ENCODE measurements around the gene TMEM253.
A peak's percentile ranks its signal among the peaks of the same experiment; 100 is the strongest.

Gene TMEM253

DNA sequence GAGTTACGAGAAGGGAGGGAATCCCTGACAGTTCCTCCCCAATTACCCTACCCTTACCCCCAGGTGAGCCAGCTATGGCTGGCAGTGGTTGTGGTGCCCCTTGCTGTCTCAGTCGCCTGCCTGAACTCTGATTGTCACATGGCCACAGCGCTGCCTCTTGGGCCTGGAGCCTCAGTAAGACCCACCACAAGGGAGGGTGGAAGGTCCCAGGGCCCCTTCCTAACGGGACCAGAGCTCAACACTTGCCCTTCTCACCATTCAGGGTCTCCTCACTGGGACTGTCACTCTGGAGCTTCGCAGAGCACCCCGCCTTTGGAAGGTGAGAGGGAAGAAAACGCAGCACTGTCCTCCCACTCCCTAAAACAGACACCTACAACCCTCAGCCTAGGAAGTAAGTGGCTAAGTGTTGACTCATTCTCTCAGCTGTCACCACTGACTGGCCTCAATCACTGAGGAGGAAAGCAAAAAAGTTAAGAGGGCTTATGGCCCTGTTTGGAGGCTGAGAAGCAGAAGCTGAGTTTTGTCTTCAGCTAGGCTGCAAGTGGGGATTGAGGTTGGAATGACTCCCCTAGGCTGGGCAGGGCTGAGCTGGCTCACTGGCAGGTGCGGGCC, 1.0 kb downstream of the TMEM253 start:
- ATAC-seq (ENCODE audit: low read depth) (no peak), DNase-seq (ENCODE audit: low spot score in 2 of 2) (no peak)
- no peaks in the 10 kb centered on the region for H3K36me3 Mint-ChIP-seq
- no peaks in the 10 kb centered on the region for H3K9me3 Mint-ChIP-seq
- no peak overlapping the region for H3K4me3 Mint-ChIP-seq
- peaks cover 5% of the 10 kb centered on the region for H3K27me3 Mint-ChIP-seq
- no peak overlapping the region for H3K27ac Mint-ChIP-seq
- peaks cover 12% of the 10 kb centered on the region for H3K4me1 Mint-ChIP-seq

DNA sequence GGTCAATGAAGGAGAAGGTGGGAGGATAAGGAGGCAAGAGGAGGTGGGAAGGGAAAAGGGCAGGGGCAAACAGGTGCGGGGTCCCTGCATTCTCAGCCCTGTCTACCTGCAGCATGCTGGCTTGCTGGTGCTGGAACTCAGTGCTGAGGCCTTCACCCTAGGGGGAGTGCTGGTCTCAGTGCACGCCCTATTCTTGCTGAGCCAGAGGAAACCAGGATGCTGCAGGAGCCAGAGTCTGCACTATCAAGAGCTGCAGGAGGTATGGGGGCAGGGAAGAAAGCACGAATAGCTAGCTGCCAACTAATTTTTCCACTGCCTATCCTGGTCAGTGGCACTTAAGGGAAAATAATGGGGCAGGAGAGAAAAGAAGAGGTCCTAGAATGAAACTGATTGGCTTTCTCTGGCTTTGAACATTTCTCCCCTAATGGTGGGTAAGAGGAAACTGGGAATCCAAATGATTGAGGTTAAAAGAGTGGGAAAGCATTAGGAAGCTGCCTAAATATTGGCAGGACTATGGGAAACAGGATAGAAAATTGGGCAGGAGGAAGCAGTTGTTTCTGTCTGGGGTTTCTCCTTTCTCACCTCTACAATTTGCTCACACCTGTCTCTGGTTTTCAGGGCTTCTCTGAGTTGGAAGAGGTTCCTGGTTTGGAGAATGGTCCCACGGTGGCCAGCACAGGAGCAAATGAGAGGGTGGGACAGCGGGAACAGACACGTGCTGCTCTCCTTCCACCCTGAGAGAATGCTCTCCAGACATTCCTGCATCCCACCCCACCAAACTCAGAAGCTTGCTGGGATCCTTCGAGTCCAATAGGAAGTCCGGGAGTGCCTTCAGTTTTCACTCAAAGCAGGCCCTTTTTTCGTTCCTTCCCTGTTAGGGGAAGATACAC, 1.9 kb downstream of the TMEM253 start:
- peak overlapping the region; percentile 62 for H3K27ac Mint-ChIP-seq
- peak overlapping the region; percentile 74 for H3K4me3 Mint-ChIP-seq
- DNase-seq (ENCODE audit: low spot score in 2 of 2) (no peak), ATAC-seq (ENCODE audit: low read depth) (no peak)
- H3K4me1 Mint-ChIP-seq = peaks cover 12% of the 10 kb centered on the region
- H3K27me3 Mint-ChIP-seq = peaks cover 5% of the 10 kb centered on the region
- no peaks in the 10 kb centered on the region for H3K36me3 Mint-ChIP-seq
- H3K9me3 Mint-ChIP-seq = no peaks in the 10 kb centered on the region

DNA sequence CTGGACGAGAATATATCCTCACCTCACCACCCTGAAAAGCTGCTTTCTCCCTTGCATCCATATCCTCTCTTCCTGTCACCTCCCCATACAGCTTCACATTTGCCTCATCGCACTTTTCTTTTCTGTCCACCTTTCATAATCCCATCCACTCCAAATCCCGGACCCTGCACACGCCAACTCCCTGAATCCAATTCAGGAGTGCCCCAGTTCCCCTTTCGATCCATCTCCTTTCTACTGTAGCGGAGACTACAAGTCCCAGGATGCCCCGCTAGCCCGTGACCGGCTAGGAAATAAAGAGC, 2.5 kb downstream of the TMEM253 start:
- ATAC-seq (ENCODE audit: low read depth) (no peak), DNase-seq (ENCODE audit: low spot score in 2 of 2) (no peak)
- Mint-ChIP-seq H3K9me3 (no peaks in the 10 kb centered on the region), H3K27ac (peak overlapping the region; percentile 62), H3K4me1 (peaks cover 12% of the 10 kb centered on the region), H3K36me3 (no peaks in the 10 kb centered on the region), H3K27me3 (peaks cover 5% of the 10 kb centered on the region), H3K4me3 (peak overlapping the region; percentile 74)

DNA sequence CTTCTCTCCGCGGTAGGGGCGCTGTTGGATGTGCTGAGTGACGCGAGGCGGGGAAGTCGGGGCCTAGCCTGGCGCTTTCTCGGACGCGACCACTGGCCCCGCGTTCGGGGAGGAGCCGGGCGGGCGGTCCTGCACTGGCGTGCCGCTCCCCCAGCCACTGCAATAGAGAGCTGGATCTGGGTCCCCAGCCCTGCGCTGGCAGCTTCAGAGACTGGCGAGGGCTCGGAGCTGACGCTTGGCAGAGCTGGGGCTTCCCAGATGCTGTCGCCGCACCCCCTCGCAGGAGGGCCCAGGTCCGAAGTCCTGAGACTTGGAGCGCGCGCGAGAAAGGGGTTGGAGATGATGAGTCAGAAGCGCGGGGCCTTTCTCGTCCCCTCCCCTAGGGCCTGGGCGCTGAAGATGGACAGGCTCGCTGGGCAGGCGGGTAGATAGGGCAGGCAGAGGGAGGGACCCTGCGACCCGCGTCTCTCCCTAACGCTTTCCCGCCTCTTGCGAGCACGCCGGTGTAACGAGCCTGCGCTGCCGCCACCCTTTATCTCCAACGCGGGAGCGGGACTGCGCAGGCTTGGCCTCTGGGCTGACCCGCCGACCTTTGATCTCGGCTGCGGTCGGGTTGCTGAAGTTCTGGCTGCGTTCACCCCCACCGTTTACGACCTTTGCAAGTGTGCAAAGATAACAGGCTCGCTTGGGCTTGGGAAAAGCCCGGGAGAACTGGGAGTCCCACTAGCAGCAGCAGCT, 3.0 kb downstream of the TMEM253 start:
- Mint-ChIP-seq H3K27me3 (peaks cover 5% of the 10 kb centered on the region), H3K27ac (peak overlapping the region; percentile 62), H3K36me3 (no peaks in the 10 kb centered on the region), H3K9me3 (no peaks in the 10 kb centered on the region), H3K4me3 (peak overlapping the region; percentile 74), H3K4me1 (peaks cover 11% of the 10 kb centered on the region)
- peak; percentile 83 for ATAC-seq (ENCODE audit: low read depth)
- DNase-seq (ENCODE audit: low spot score in 2 of 2) = peak; percentile 91 to 98

DNA sequence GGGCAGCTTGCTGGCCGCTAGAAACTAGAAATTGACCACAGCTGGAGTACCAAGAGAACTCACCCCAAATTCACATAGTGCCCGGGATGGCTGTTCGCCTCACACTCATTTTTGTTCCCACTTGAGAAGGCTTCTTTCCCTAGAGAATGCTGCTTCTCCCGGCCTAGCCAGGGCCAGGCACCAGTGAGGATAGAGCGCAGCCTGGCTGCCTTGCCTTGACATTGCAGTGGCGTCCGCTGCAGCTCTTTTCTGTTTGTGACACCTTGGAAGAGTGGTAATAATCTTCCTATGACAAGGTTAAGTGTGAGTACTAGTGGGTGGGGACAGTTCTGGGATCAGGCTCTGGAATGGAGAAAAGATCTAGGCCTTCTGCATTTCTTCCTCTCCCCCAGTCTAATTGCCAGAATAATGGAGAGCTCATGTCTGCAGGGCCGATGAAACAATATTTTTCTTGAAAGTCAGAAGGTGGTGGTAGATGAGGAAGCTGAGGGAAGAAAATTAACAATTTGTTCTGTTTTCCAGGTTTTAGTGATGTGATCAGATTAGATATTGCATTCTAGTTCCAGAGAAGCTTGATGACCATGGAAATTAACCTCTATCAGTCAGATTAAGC, 3.7 kb downstream of the TMEM253 start:
- Mint-ChIP-seq H3K4me1 (peaks cover 9% of the 10 kb centered on the region), H3K27me3 (peaks cover 3% of the 10 kb centered on the region), H3K27ac (peak overlapping the region; percentile 62), H3K9me3 (no peaks in the 10 kb centered on the region), H3K4me3 (peak overlapping the region; percentile 74), H3K36me3 (no peaks in the 10 kb centered on the region)
- ATAC-seq (ENCODE audit: low read depth) (peak; percentile 50), DNase-seq (ENCODE audit: low spot score in 2 of 2) (peak in 1 of 2 donors; percentile 54)

DNA sequence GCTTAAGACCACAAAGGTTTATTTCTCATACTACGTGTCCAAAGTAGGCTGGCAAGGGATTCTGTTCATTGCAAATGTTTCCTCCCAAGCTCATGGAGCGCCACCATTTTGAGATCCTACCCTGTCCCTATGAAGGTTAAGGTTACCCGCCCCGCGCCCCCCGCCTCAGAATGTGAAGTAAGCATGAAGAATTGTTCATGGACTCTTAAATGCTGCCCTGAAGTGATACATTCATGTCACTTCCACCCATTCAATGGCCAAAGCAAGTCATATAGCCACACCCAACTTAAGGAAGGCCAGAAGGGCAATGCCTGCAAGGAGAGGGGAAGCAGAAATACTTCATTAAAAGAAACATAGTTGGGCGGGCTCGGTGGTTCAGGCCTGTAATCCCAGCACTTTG, 4.2 kb downstream of the TMEM253 start:
- ATAC-seq (ENCODE audit: low read depth) = no peak
- H3K36me3 Mint-ChIP-seq = no peaks in the 10 kb centered on the region
- no peaks in the 10 kb centered on the region for H3K9me3 Mint-ChIP-seq
- H3K27ac Mint-ChIP-seq = no peak overlapping the region
- H3K27me3 Mint-ChIP-seq = peaks cover 3% of the 10 kb centered on the region
- no peak for DNase-seq (ENCODE audit: low spot score in 2 of 2)
- no peak overlapping the region for H3K4me3 Mint-ChIP-seq
- H3K4me1 Mint-ChIP-seq = peaks cover 9% of the 10 kb centered on the region

DNA sequence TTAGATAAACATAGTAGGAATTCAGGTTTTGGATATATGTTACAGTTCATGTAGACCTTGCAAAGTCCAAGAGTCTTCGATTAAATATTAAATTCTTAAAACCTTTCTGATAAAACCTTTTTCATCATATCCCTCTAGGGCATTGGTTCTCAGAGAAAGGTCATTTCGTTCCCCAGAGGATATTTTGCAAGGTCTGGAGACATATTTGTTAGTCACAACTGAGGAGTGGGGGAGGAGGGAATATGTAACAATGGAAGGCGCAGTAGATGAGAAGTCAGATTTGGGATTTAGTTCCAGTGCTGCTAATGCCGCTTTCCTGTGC, 5.3 kb downstream of the TMEM253 start:
- no peaks in the 10 kb centered on the region for H3K27me3 Mint-ChIP-seq
- no peaks in the 10 kb centered on the region for H3K9me3 Mint-ChIP-seq
- ATAC-seq (ENCODE audit: low read depth) = no peak
- no peak overlapping the region for H3K27ac Mint-ChIP-seq
- no peak overlapping the region for H3K4me3 Mint-ChIP-seq
- peaks cover 9% of the 10 kb centered on the region for H3K4me1 Mint-ChIP-seq
- H3K36me3 Mint-ChIP-seq = no peaks in the 10 kb centered on the region
- DNase-seq (ENCODE audit: low spot score in 2 of 2) = no peak

DNA sequence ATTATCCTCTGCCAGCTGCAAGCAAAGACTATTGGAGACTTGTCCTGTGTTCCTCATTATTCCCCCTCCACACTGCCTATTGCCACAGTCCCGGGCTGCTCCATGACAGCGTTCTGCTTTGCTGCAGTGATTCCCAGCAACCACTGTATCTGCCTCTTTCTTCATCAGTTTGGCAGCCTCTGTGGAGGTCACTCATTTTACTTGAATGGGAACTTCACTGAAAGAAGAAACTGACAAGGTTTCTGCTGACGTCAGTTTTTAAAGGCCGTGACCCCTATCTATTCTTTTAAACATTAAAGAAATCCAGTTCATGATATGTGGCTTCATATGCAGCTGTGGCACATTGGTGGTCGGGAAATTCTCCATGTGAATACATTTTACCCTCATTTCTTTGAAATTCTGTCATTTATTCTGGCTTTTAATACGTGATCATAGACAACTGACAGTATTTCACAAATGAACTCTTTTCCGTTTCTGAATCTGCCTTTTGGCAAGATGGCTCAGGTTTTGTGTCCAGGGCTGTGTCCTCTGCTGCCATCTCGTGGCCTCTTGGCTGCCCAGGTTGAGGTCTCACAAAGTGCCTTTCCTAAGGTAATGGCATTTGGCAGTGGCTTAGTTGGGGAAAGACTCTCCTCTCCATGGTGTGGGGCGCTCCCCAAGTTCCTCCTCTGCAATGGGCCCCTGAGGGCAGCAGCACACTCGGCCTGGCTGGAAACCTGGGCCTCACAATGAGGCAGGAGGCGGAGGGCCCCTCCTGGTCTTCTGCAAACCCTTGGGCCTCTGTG, 5.8 kb downstream of the TMEM253 start:
- Mint-ChIP-seq H3K4me1 (peaks cover 9% of the 10 kb centered on the region), H3K4me3 (no peak overlapping the region), H3K27me3 (no peaks in the 10 kb centered on the region), H3K36me3 (no peaks in the 10 kb centered on the region), H3K27ac (no peak overlapping the region), H3K9me3 (no peaks in the 10 kb centered on the region)
- DNase-seq (ENCODE audit: low spot score in 2 of 2) (peak; percentile 64 to 66), ATAC-seq (ENCODE audit: low read depth) (no peak)

DNA sequence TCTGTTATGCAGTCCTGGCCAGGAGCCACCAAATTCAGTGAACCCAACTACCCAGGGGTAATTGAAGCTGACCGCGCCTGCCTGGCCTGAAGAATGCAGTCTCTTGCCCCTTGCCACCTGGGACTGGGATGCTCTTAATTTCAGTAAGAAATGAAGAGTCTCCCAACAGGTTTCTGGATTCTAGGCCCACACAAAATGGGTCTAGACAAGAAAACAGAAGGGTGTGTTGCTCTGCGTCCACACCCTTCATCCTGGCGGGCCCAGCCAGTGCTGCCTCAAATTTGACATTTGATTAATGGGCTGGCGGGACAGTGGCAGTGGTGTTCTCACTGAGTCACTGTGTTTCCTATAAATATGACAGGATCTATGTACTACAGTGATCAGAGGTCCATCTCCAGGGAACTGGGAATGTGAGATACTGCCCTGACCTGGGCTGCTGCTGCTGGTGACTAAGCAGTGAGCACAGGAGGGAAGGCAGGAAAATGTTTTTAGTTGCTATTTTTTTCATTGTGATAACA, 6.5 kb downstream of the TMEM253 start:
- Mint-ChIP-seq H3K4me3 (no peak overlapping the region), H3K9me3 (no peaks in the 10 kb centered on the region), H3K4me1 (peaks cover 9% of the 10 kb centered on the region), H3K36me3 (no peaks in the 10 kb centered on the region), H3K27me3 (no peaks in the 10 kb centered on the region), H3K27ac (no peak overlapping the region)
- DNase-seq (ENCODE audit: low spot score in 2 of 2) = no peak
- ATAC-seq (ENCODE audit: low read depth) = no peak

DNA sequence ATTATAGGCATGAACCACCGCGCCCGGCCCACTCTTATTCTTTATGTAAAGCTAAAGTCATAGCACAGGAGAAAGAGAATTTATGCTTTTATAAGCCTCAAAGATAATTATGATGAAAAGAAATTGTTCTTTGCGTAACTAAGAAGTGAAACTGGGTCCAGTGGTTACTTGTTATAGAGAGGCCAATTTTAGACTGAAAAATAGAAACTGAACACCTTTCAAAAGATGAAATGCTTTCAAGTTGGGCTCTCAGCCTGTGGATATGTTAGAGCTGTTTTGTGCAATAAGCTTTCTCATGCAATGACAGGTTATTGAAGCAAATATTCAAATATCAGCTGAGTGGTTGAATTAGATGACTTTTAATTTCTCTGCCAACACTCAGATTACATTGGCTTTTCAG, 7.9 kb downstream of the TMEM253 start:
- H3K9me3 Mint-ChIP-seq = no peaks in the 10 kb centered on the region
- H3K27me3 Mint-ChIP-seq = no peaks in the 10 kb centered on the region
- no peak for ATAC-seq (ENCODE audit: low read depth)
- H3K36me3 Mint-ChIP-seq = no peaks in the 10 kb centered on the region
- H3K4me3 Mint-ChIP-seq = no peak overlapping the region
- no peak overlapping the region for H3K27ac Mint-ChIP-seq
- DNase-seq (ENCODE audit: low spot score in 2 of 2) = no peak
- H3K4me1 Mint-ChIP-seq = peaks cover 7% of the 10 kb centered on the region

DNA sequence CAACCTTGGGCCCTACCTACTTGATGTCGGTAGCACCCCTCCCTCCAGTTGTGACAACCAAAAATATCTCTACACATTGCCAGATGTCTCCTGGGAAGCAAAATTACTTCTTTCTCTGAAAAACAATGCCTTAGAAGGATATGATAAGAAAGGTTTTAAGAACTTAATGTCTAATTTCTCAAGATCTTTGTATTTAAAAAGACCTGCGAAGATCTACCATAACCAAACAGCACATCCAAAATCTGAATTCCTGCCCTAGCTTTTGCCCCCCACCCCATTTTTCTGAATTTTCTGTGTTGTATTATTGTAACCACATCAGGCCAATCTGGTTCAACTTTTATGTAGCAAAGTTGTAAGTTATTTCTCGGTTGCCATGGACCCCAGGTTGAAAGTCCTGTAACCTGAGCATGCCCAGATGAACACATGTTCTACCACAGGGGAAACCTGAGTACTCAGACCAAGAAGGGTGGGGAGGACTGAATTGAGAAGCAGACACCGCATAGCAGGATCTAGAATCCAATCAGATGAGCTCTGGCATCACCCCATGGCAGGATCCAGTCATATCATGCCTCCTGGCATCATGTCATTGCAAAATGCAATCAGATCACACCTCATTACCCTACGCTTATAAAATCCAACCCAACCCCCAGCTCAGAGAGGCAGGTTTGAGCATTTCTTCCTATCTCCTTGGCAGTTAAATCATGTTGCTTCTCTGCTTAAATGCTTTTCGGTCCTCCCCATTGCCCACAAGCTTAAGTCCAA, 8.7 kb downstream of the TMEM253 start:
- no peak overlapping the region for H3K4me3 Mint-ChIP-seq
- no peaks in the 10 kb centered on the region for H3K27me3 Mint-ChIP-seq
- H3K27ac Mint-ChIP-seq = no peak overlapping the region
- DNase-seq (ENCODE audit: low spot score in 2 of 2) = no peak
- peaks cover 5% of the 10 kb centered on the region for H3K4me1 Mint-ChIP-seq
- H3K36me3 Mint-ChIP-seq = no peaks in the 10 kb centered on the region
- H3K9me3 Mint-ChIP-seq = no peaks in the 10 kb centered on the region
- no peak for ATAC-seq (ENCODE audit: low read depth)

DNA sequence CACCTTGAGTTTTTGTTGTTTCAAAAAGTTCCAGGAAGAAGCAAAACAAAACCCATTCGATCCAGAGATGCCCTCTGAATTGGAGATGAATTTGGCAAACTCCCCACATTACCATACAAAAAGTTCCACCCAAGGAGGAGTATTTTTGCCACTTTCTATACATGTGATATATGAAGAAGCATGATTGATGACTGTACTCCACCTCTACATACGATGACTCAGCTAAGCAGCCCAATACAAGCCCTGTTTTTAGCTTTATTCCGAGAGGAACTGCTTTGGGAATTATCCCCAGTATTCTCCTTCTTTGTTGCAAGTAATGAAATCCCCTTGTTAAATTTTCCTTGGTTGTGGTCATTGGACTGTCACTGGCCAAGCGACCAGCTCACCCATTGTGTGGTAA, 11.4 kb downstream of the TMEM253 start:
- H3K9me3 Mint-ChIP-seq = no peaks in the 10 kb centered on the region
- ATAC-seq (ENCODE audit: low read depth) = no peak
- H3K27me3 Mint-ChIP-seq = no peaks in the 10 kb centered on the region
- H3K4me3 Mint-ChIP-seq = no peak overlapping the region
- no peak for DNase-seq (ENCODE audit: low spot score in 2 of 2)
- no peaks in the 10 kb centered on the region for H3K4me1 Mint-ChIP-seq
- no peak overlapping the region for H3K27ac Mint-ChIP-seq
- H3K36me3 Mint-ChIP-seq = no peaks in the 10 kb centered on the region

DNA sequence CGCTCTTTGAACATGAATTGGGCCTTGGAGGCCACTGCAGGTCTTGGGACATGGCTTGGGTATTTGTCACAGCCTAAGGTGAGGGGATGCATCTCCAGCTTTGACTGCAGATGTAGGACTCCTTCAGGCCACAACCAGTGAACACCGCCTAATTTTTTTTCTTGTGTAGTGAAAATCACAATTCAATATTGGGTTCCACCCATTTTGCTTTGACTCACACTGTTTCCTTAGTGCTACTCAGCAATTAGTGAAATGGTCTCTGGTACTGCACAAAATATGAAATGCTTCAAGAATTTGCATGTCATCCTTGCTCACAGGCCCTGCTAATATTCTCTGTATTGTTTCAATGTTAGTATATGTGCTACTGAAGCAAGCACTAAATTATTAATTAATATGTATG, 12.5 kb downstream of the TMEM253 start:
- H3K4me1 Mint-ChIP-seq = no peaks in the 10 kb centered on the region
- no peak for ATAC-seq (ENCODE audit: low read depth)
- no peaks in the 10 kb centered on the region for H3K27me3 Mint-ChIP-seq
- no peaks in the 10 kb centered on the region for H3K36me3 Mint-ChIP-seq
- H3K9me3 Mint-ChIP-seq = no peaks in the 10 kb centered on the region
- H3K4me3 Mint-ChIP-seq = no peak overlapping the region
- no peak overlapping the region for H3K27ac Mint-ChIP-seq
- DNase-seq (ENCODE audit: low spot score in 2 of 2) = no peak
